GM19351 (cell line): Measurements from ENCODE around the gene ADPRH.

ENCODE experiments used
- ATAC-seq: cut with Tn5 transposase; IDR thresholded peaks from one replicate; pipeline ENCODE4 v1.9.1; 2021; ENCODE audit warnings: mild to moderate bottlenecking, moderate library complexity; ENCODE audit not compliant: unreplicated experiment

ADPRH gene

DNA sequence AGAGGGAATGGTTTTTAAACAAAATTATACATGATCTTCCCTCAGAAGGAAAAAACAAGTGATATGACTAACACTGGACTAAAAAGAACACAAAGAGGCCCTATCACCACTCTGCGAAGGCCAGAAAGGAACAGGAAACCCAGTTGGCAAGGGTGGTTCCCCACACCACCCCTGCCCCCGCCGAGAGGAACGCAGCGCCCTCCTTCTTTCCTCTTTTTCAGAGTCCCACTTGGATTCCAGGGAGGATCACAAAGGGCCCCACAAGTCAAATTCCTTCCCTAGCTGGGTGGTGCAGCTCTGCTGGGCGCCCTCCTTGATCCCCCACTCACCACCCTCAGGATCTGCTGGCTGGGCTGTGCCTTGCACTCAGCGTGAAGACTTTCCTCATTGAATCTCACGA, 48.2 kb downstream of the ADPRH start:
- ATAC-seq: peak; percentile 41

DNA sequence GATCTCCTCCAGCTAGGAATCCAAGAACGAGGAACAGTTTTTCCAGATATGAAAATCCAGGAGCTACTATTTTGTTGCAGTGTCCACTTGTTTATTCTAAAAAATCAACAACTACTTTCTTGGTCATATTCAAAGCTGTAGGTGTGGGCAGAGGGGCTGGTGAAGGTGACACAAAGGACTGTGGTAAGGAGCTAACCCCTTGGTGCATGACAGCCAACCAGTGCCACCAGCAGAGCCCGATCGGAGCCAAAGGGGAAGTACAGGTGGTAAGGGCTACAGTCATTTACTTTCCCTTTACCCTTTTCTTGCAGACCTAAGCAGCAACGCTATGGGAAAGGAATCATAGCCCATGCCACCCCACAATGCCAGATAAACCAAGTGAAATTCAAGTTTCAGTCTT, 49.1 kb downstream of the ADPRH start:
- ATAC-seq: peak; percentile 55

DNA sequence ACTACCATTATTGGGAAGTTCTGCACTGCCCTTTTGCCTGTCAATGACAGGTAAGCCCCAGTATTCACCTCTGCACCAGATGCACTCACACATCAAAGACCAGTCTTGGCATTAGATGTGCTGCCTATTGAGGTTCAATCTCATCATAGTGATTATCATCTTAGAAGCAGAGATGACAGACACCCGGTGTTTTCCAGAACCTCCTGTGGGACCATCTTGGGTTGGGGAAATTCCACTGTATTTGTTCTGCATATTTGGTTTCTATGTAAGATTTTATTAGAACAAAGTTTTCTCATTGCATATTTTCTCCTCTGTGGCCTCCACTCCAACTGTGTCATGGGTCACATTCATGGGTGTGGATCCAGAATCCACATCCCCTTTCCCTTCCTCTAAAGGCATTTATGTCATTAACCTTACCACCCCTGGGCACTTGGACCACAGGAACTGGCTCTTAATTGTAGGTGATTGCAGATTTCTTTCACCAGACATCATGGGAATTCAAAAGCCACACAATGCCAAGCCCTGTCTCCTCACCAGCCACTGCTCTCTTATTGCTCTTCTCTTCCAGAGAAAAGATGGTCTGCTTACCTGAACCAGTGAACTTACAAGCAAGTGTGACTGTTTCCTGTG, 49.6 kb downstream of the ADPRH start:
- ATAC-seq: peak; percentile 34

DNA sequence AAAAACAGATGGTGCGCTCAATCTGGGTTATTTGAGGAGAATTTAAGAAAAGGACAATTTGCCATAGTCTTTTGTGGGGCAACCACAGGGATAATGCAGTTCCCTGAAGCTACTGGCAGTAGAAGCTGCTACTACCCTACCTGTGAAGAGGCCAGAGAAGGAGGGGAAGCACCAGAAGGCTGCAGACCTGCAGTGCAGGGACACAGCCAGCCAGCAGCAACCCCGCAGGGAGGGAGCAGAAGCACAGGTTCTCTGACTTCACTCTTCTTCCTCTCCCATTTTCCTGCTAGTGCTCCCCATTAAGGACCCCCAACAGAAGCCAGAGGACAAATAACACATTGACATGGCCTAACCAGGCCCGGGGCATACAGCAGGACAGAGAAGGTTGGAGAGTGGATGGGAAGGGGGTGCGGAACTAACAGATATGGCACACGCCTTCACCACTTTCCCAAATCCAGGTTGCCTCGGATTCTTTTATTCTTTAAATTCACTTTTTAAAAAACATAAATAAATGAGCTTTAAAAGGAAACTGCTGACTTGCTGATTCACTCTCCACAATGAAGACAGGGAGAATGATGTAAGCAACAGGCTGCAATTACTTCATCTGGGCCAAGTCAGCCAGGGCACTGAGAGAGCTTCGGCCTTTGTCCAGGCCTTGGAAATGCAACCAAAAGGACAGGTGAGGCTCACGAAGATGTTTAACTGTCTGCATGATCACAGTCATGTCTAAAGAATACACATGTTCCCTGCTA, 51.0 kb downstream of the ADPRH start:
- no peak for ATAC-seq

DNA sequence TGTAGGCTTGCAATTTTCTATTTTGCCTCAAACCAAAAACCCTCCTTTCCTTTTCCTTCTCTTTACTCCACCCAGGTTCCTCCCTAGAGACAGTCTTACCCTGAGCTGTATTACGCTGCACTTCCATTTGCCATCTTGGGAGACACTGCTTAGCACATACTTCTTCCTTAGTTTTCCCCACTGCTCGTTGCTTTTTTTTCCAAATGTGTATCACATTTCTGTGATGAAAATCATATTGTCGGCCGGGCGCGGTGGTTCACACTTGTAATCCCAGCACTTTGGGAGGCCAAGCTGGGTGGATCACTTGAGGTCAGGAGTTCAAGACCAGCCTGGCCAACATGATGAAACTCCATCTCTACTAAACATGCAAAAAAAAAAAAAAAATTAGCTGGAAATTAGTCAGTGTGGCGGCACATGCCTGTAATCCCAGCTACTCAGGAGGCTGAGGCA, 51.6 kb downstream of the ADPRH start:
- no peak for ATAC-seq

DNA sequence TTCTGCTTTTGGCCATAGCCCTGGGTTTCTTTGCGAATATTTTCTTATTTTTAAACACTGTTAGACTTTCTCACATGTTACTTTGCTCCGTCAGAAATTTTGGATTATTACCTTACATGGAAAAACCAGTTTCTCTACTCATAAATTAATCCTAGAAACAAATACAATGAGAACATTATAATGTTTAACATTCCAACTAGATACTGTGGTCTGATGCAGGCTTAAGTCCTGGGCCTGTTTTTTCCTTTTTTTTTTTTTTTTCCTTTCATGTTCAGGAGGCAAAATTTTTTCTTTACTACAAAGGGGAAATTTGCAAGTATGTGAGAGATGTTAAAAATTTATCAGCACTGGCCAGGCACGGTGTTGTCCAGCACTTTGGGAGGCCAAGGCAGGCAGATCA, 52.2 kb downstream of the ADPRH start:
- no peak for ATAC-seq

DNA sequence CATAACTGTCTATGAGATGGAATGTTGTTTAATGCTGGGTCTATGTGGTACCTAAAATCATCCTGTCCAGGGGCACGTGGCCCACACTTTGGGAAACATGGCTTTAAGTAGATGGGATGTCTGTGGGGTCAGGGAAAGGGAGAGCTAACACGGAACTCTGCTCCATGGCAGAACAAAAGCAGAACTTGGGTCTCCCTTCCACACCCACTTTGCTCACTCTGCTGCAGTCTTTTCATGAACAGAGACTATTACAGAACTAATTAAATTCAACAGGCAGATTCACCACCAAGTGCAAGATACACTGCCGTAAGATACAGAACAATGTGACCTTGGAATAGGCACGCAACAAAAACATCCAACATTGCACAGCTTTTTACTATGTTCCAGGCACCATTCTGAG, 52.9 kb downstream of the ADPRH start:
- no peak for ATAC-seq

DNA sequence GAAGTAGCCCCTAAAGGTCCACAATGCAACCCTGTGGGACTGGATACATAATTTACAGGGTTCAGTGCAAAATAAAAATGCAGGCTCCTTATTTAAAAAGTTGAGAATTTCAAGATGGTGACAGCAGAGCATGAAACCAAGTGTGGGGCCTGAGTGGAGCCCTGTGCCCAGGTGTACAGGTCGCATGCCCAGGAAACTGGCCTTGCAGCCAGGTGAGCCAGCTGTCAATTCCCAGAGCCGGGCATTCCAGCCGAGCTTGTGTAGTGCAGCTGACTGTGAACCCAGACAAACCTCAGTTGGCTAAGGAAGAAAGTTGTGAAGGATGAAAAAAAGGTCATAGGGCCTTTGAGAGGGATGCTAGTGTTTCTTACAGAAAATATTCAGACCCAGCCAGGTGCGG, 53.5 kb downstream of the ADPRH start:
- no peak for ATAC-seq

DNA sequence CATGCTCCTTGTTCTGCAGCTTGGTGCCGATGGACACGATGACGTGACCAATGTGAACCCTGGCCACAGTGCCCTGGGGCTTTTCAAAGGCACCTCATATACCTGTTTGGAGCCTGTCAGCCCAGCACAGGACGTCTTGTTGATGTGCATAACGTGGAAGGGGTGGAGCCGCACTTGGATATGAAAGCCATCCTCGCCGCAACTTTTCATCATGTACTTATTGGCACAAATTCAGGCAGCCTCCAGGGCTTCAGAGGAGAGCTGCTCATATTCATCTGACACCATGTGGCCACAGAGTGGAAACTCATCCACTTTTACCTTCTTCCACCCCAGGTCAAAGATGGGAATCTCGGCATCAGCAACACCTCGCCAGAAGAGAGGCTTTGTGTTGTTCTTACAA, 56.4 kb downstream of the ADPRH start:
- no peak for ATAC-seq

DNA sequence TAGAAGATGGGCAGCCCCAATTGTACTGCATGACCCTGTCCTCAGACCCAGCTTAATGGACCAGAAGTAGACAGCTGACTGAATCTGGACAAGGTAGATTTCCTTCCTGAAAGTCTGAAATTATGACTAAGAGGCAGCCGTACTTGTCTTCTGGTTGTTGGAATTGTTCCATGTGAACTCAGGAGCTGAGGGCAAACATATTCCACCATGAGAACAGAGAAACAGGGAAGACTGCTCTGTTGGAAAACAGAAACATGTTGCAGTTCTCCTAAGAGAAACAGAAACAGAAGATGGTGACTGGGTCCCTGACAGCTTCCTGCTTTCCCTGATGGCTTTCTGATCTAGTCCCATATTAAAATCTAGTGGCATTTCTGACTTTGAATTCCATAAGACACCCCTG, 57.0 kb downstream of the ADPRH start:
- no peak for ATAC-seq

DNA sequence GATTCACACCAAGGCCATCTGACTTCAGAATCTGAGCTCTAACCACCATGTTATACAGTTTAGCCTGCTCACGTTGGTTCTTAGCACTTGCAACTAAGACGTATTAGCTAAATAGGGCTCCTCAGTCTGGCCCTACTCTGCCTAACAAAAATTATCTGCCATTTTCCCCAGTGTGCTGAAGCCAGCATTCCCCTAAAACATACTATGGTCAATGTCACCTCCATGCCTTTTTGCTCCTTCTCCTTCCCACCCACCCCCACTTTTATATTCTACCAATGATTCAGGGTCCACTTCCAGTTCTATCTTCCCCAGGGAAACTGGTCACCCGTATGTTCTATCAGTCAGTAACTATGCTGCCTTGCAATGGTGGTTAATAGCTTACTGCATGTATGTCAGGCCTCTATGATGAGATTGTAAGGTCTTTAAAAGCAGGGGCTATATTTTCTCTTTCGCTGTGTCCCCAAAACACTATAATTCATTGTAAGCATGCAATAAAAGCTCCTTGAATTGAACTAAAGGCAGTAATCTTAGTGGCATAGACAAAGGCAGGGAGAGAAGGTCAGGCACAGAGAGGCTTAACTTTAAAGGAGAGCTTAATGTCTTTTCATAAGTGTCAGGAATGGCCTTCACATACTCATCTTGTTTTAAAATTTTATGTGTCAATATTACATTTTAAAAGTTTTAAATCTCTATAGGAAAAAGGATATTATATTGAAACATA, 57.8 kb downstream of the ADPRH start:
- no peak for ATAC-seq

DNA sequence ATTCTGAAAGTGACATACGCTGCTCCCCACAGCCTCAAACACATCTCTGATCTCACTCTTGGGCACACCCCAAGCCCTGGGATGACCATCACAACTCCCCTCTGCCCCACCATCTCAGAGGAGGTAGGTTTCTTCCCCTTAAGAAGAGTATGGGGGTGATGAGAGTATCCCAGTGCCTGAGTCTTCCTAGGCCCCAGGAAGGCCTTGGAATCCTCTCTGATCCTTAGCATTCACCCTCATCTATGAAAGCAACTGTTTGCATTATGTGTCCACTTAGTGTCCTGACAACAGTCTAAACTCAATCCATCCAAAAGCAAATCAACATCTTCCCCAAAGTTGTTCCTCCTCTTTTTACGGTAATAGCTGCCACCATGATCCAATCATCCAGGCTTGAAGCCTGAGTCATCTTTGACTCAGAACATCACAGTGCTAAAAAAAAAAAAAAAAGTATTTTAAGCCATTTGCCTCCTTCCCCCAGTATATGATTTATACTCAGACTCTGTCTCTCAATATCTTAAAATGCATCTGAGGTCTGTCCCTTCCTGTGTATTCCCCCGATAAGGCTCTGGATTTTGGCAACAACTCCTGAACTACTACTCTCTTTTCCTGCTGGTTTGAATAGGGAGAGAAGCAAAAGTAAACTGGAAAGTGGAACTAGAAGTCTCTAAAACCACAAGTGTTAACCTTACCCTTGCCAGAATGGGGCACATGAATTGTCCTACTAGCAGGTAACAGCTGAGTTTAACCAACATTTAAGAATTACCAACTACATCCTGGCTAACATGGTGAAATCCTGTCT, 58.6 kb downstream of the ADPRH start:
- ATAC-seq: peak; percentile 32
